Fibroblast of lung (primary cell): Measurements from ENCODE around the gene SEC16A. TPM values are rescaled to one million over a fixed set of nuclear protein-coding genes. Genes with fewer than 3 reads are reported as not detected.

Source experiments
- DNase-seq, 2 donors: peaks; one replicate each; pipeline versions ENCODE4 v3.0.0 to v3.0.0-alpha.2; 2010; ENCODE audit warnings: low read depth in 2 of 2
- H2AFZ ChIP-seq: 2 replicates; pipeline ENCODE4 v1.5.1; 2012; ENCODE audit warnings: low read length, control low read depth, inconsistent platforms
- H3K27ac ChIP-seq: 2 replicates; pipeline ENCODE4 v1.5.1; 2011; ENCODE audit warnings: low read length, control low read depth; ENCODE audit not compliant: insufficient read depth
- H3K27me3 ChIP-seq: 2 replicates; pipeline ENCODE4 v1.5.1; 2011; ENCODE audit warnings: mild to moderate bottlenecking, low read length; ENCODE audit not compliant: control insufficient read depth, insufficient read depth
- H3K36me3 ChIP-seq: 2 replicates; pipeline ENCODE4 v1.5.1; 2011; ENCODE audit warnings: low read length; ENCODE audit not compliant: control insufficient read depth, insufficient read depth
- H3K4me1 ChIP-seq: 2 replicates; pipeline ENCODE4 v1.5.1; 2011; ENCODE audit warnings: low read length; ENCODE audit not compliant: control insufficient read depth, insufficient read depth; ENCODE audit errors: extremely low read depth
- H3K4me2 ChIP-seq: 2 replicates; pipeline ENCODE4 v1.5.1; 2011; ENCODE audit warnings: low read length, control low read depth; ENCODE audit not compliant: insufficient read depth; ENCODE audit errors: extremely low read depth
- H3K4me3 ChIP-seq, 4 experiments: fragments of 200-600 bp in 1 of 4; sonication (generic) in 1 of 4; replicated peaks in 1 of 4; 2 replicates each; pipeline ENCODE4 v1.5.1; 2011 to 2016; ENCODE audit warnings: low read length in 4 of 4, low read depth in 3 of 4, mild to moderate bottlenecking in 3 of 4, control low read depth in 2 of 4, inconsistent platforms in 1 of 4, mixed read lengths in 1 of 4; ENCODE audit not compliant: insufficient read depth in 1 of 4; ENCODE audit errors: control extremely low read depth in 1 of 4
- H3K79me2 ChIP-seq: 2 replicates; pipeline ENCODE4 v1.5.1; 2012; ENCODE audit warnings: mild to moderate bottlenecking, low read length, inconsistent platforms; ENCODE audit not compliant: control insufficient read depth, insufficient read depth
- H3K9ac ChIP-seq: 2 replicates; pipeline ENCODE4 v1.5.1; 2011; ENCODE audit warnings: mild to moderate bottlenecking, low read length, control low read depth; ENCODE audit not compliant: insufficient read depth
- H3K9me3 ChIP-seq: 2 replicates; pipeline ENCODE4 v1.5.1; 2012; ENCODE audit warnings: low read depth, low read length; ENCODE audit not compliant: control insufficient read depth, insufficient read depth
- H4K20me1 ChIP-seq: 2 replicates; pipeline ENCODE4 v1.5.1; 2011; ENCODE audit warnings: low read length; ENCODE audit not compliant: control insufficient read depth, insufficient read depth; ENCODE audit errors: extremely low read depth
- EZH2 ChIP-seq: IDR thresholded peaks from 2 replicates; pipeline ENCODE4 v1.5.1; 2012; ENCODE audit warnings: low read length, control low read depth, mild to moderate bottlenecking; ENCODE audit errors: missing control alignments
- polyA plus RNA-seq, 2 donors: library from polyadenylated mRNA; depleted of rRNA in 1 of 2; stranded (reverse) in 1 of 2; unstranded in 1 of 2; fragments of >200 nt; gene quantifications; 2 replicates each; pipeline ENCODE4 v1.2.1, GENCODE V29; 2011 to 2012; ENCODE audit warnings: missing spikeins in 1 of 2
- total RNA-seq: library from RNA; depleted of rRNA; stranded (reverse); fragments of >200 nt; gene quantifications from 2 replicates; pipeline ENCODE4 v1.2.1, GENCODE V29; 2014
- TF ChIP-seq, protein P1 (sequence below), 2 donors: IDR thresholded peaks in 1 of 2; conservative IDR thresholded peaks in 1 of 2; 1 replicate in 1 of 2; 2 replicates in 1 of 2; pipeline ENCODE4 v1.5.1; 2011 to 2012; ENCODE audit warnings: low read length in 2 of 2, control low read depth in 1 of 2, inconsistent platforms in 1 of 2, low read depth in 1 of 2, mild to moderate bottlenecking in 1 of 2

The SEC16A gene
- total and polyA plus RNA-seq, 2 donors (not counting 1 experiment from before 2014, with no cell fraction given) = 17.8 to 23.9 TPM

DNA sequence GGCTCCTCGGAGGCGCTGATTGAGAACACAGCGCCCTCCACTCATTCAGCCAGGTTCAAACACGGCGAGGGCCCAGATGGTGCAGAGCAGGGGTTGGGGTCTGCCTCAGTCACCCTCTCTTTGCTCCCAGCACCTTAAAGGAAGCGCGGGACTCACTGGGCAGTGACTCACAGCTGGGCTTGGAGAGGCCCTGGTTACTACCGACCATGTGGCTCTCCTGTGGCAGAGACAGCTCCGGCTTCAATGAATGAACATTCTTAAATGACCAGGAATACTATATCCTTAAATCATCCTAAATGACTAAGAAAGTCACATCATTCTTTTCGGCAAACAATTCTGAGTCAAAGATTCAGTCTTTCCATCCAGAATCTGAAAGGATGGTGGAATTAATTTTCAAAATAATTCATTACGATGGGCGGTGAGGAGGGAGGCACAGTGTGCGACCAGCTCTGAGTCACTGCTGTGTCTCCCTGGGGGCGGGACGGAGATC lies 41.6 kb downstream of the SEC16A start:
- H3K9ac ChIP-seq = no peak overlapping the region
- H4K20me1 ChIP-seq = no peaks in the 10 kb centered on the region
- H3K4me1 ChIP-seq = peaks cover 13% of the 10 kb centered on the region
- H3K36me3 ChIP-seq = peaks cover 30% of the 10 kb centered on the region
- no peak overlapping the region for H3K4me3 ChIP-seq
- no peaks in the 10 kb centered on the region for H3K27me3 ChIP-seq
- peaks cover 29% of the 10 kb centered on the region for H3K79me2 ChIP-seq
- H3K9me3 ChIP-seq = no peaks in the 10 kb centered on the region
- no peak overlapping the region for H3K27ac ChIP-seq
- TF ChIP-seq EZH2 = no peak
- TF ChIP-seq, protein P1, sequence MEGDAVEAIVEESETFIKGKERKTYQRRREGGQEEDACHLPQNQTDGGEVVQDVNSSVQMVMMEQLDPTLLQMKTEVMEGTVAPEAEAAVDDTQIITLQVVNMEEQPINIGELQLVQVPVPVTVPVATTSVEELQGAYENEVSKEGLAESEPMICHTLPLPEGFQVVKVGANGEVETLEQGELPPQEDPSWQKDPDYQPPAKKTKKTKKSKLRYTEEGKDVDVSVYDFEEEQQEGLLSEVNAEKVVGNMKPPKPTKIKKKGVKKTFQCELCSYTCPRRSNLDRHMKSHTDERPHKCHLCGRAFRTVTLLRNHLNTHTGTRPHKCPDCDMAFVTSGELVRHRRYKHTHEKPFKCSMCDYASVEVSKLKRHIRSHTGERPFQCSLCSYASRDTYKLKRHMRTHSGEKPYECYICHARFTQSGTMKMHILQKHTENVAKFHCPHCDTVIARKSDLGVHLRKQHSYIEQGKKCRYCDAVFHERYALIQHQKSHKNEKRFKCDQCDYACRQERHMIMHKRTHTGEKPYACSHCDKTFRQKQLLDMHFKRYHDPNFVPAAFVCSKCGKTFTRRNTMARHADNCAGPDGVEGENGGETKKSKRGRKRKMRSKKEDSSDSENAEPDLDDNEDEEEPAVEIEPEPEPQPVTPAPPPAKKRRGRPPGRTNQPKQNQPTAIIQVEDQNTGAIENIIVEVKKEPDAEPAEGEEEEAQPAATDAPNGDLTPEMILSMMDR (conservative IDR thresholded peaks at IDR 0.05 in 1 of 2, IDR thresholded peaks at IDR 0.05 in 1 of 2; ENCODE audit: low read depth in 1 of 2, low read length in 2 of 2) = no peak
- DNase-seq = peak in 1 of 2 donors; percentile 81
- H3K4me2 ChIP-seq = no peak overlapping the region
- H2AFZ ChIP-seq = no peak overlapping the region

DNA sequence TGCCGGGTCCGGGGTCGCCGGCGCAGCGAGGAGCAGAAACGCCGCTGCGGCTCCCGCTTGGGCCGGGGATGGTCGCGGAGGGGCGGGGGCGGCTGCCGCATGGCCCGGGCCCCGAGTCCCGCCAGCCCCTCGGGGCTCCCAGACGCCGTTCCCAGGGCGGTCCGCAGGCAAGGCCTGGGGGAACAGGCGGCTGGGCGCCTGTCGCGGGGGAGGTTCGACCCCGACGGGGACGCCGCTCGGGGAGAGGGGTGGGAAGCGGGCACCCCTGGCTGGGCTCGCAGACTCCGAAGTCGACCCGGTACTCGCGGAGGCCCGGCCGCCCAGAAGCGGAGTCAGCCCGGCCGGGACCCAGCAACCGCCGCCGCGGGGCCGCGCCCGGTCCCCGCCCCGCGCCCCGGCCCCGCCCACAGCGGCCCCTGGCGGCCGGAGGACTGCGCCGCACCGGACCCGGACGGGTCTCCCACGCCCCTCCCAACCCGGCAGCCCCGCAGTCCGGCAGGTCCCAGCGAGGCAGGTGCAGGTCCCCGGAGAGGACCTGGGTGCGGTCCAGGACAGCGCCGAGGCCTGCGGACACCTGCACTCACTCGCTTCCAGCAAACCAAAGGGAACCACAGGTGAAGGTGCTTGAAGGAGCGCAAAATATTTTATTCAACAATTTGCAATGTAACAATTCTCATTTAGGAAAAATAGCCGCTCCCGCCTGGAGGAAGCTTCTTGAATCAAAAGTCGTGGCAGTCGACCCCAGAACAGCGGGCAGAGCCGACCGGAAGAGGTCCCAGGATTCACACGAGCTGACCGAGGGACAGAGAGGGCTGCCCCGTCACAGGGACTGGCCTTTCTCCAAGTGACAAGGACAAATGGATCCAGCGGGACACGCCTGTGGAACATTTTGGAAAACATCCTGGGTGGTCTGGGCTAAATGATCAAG lies 43.1 kb downstream of the SEC16A start, which contains the start of gene INPP5E:
INPP5E (minus strand) TSS at position 365 of the 928 bp plus-strand sequence. CDS start 426 bp downstream, outside the sequence.
- H3K4me3 ChIP-seq = peak within 1 kb of the TSS; percentile 73 to 83 (median 78)
- H3K4me2 ChIP-seq = peak within 1 kb of the TSS; percentile 90
- H2AFZ ChIP-seq = no peak within 1 kb of the TSS
- peak within 1 kb of the TSS; percentile 77 for H3K27ac ChIP-seq
- peak; percentile 64 to 69 for DNase-seq
- H3K4me1 ChIP-seq = peaks cover 13% of the 10 kb centered on the region
- H3K36me3 ChIP-seq = peaks cover 25% of the 10 kb centered on the region
- peaks cover 42% of the 10 kb centered on the region for H3K79me2 ChIP-seq
- no peaks in the 10 kb centered on the region for H3K9me3 ChIP-seq
- TF ChIP-seq, protein P1 (conservative IDR thresholded peaks at IDR 0.05 in 1 of 2, IDR thresholded peaks at IDR 0.05 in 1 of 2; ENCODE audit: low read depth in 1 of 2, low read length in 2 of 2) = peak; percentile 31 to 38
- no peak for TF ChIP-seq EZH2
- H3K27me3 ChIP-seq = no peaks in the 10 kb centered on the region
- no peaks in the 10 kb centered on the region for H4K20me1 ChIP-seq
- H3K9ac ChIP-seq = peak within 1 kb of the TSS; percentile 85
